Stimulated activated naive CD8-positive, alpha-beta T cell treated with anti-CD3 and anti-CD28 coated beads, Interleukin-15, amount 100 ng/mL, for 72 hours (primary cell): Measurements from ENCODE around the gene FUCA1.
"Not testable (repeated sequence)": the region's sequence is repeated elsewhere in the genome, so short reads cannot be mapped to it uniquely, and the experiment has no call there.

Experiments
- ATAC-seq: fragments of 150-1000 bp; cut with Tn5 transposase; 2 replicates; pipeline ENCODE4 v1.10.0; 2021; ENCODE audit warnings: mild to moderate bottlenecking, moderate library complexity
- DNase-seq, 2 donors: peaks; one replicate each; pipeline ENCODE4 v3.0.0; 2021 to 2022
- H3K27ac Mint-ChIP-seq, 2 donors: one replicate each; pipeline ENCODE4 v1.8.0; 2022; ENCODE audit warnings: mild to moderate bottlenecking in 2 of 2, mixed read lengths in 2 of 2, moderate library complexity in 2 of 2
- H3K27me3 Mint-ChIP-seq: one replicate; pipeline ENCODE4 v1.8.0; 2022; ENCODE audit warnings: mixed read lengths
- H3K4me1 Mint-ChIP-seq: one replicate; pipeline ENCODE4 v1.8.0; 2022; ENCODE audit warnings: mild to moderate bottlenecking, mixed read lengths
- H3K4me3 Mint-ChIP-seq, 2 donors: one replicate each; pipeline ENCODE4 v1.8.0; 2022; ENCODE audit warnings: mild to moderate bottlenecking in 2 of 2, mixed read lengths in 2 of 2, moderate library complexity in 1 of 2
- H3K9me3 Mint-ChIP-seq, 2 donors: one replicate each; pipeline ENCODE4 v1.8.0; 2022; ENCODE audit warnings: mixed read lengths in 2 of 2

The FUCA1 gene

GRCh38 chr1:23804183-23804835 is 63.8 kb downstream of the FUCA1 start:
- Mint-ChIP-seq H3K4me1 (peaks cover 32% of the 10 kb centered on the region), H3K27me3 (no peaks in the 10 kb centered on the region), H3K4me3 (no peak overlapping the region), H3K9me3 (no peaks in the 10 kb centered on the region), H3K27ac (no peak overlapping the region)
- DNase-seq (no peak), ATAC-seq (no peak)

- ATAC-seq, result no peak
- Mint-ChIP-seq H3K27me3 (no peaks in the 10 kb centered on the region), H3K4me1 (peaks cover 38% of the 10 kb centered on the region), H3K9me3 (no peaks in the 10 kb centered on the region), H3K4me3 (no peak overlapping the region), H3K27ac (no peak overlapping the region)
- DNase-seq, result no peak
These were observed 64.4 kb downstream of the FUCA1 start for GRCh38 chr1:23803674-23804073.

GRCh38 chr1:23802809-23803342 is 65.2 kb downstream of the FUCA1 start:
- H3K4me1 Mint-ChIP-seq, result peaks cover 42% of the 10 kb centered on the region
- H3K4me3 Mint-ChIP-seq, H3K27me3 Mint-ChIP-seq, ATAC-seq, H3K27ac Mint-ChIP-seq, DNase-seq, H3K9me3 Mint-ChIP-seq: not testable (repeated sequence)

GRCh38 chr1:23801876-23802275 is 66.2 kb downstream of the FUCA1 start:
- H3K27ac Mint-ChIP-seq, result no peak overlapping the region

GRCh38 chr1:23801338-23801748 is 66.7 kb downstream of the FUCA1 start:
- Mint-ChIP-seq H3K9me3 (no peaks in the 10 kb centered on the region), H3K27me3 (no peaks in the 10 kb centered on the region), H3K4me1 (peaks cover 42% of the 10 kb centered on the region), H3K4me3 (peak overlapping the region; percentile 93 to 98), H3K27ac (peak overlapping the region; percentile 68 to 87)
- ATAC-seq, result no peak
- no peak for DNase-seq

More at GRCh38 chr1:23801876-23802275, 66.2 kb downstream of the FUCA1 start:
- Mint-ChIP-seq H3K27me3 (no peaks in the 10 kb centered on the region), H3K4me1 (peaks cover 42% of the 10 kb centered on the region), H3K4me3 (peak overlapping the region; percentile 20 to 48), H3K9me3 (no peaks in the 10 kb centered on the region)
- DNase-seq (no peak), ATAC-seq (no peak)

- H3K27ac Mint-ChIP-seq, result peak within 1 kb of the TSS; percentile 70 to 87
- DNase-seq (peak; percentile 93 to 94), ATAC-seq (peak; percentile 90)
- no peaks in the 10 kb centered on the region for H3K27me3 Mint-ChIP-seq
- H3K9me3 Mint-ChIP-seq, result no peaks in the 10 kb centered on the region
- peak within 1 kb of the TSS; percentile 93 to 98 for H3K4me3 Mint-ChIP-seq
- H3K4me1 Mint-ChIP-seq, result peaks cover 42% of the 10 kb centered on the region
These were observed 67.4 kb downstream of the FUCA1 start, which contains the start of gene GALE for GRCh38 chr1:23800400-23801337. TSS of gene GALE (minus strand) at chr1:23800754. CDS start at chr1:23799007, 1,747 bp downstream.

- H3K4me1 Mint-ChIP-seq, result peaks cover 39% of the 10 kb centered on the region
- no peaks in the 10 kb centered on the region for H3K27me3 Mint-ChIP-seq
- DNase-seq (peak; percentile 28 to 52), ATAC-seq (peak; percentile 29)
- H3K27ac Mint-ChIP-seq, result peak overlapping the region; percentile 21 to 70
- H3K9me3 Mint-ChIP-seq, result no peaks in the 10 kb centered on the region
- peak overlapping the region; percentile 93 to 98 for H3K4me3 Mint-ChIP-seq
These were observed 68.3 kb downstream of the FUCA1 start for GRCh38 chr1:23799570-23800399.

- no peak for ATAC-seq
- Mint-ChIP-seq H3K27ac (no peak overlapping the region), H3K27me3 (no peaks in the 10 kb centered on the region), H3K9me3 (no peaks in the 10 kb centered on the region), H3K4me1 (peaks cover 45% of the 10 kb centered on the region), H3K4me3 (peak overlapping the region; percentile 93 to 98)
- DNase-seq, result no peak
These were observed 68.9 kb downstream of the FUCA1 start for GRCh38 chr1:23799255-23799569.

GRCh38 chr1:23798662-23799142 is 69.4 kb downstream of the FUCA1 start:
- DNase-seq (no peak), ATAC-seq (no peak)
- peak overlapping the region in 1 of 2 donors; percentile 93 for H3K4me3 Mint-ChIP-seq
- H3K27me3 Mint-ChIP-seq, result no peaks in the 10 kb centered on the region
- no peaks in the 10 kb centered on the region for H3K9me3 Mint-ChIP-seq
- no peak overlapping the region for H3K27ac Mint-ChIP-seq
- H3K4me1 Mint-ChIP-seq, result peaks cover 50% of the 10 kb centered on the region

GRCh38 chr1:23797478-23798448 is 70.3 kb downstream of the FUCA1 start:
- Mint-ChIP-seq H3K27ac (no peak overlapping the region), H3K9me3 (no peaks in the 10 kb centered on the region), H3K27me3 (no peaks in the 10 kb centered on the region), H3K4me3 (no peak overlapping the region), H3K4me1 (peaks cover 59% of the 10 kb centered on the region)
- DNase-seq (no peak), ATAC-seq (no peak)

GRCh38 chr1:23796466-23797271 is 71.4 kb downstream of the FUCA1 start:
- no peaks in the 10 kb centered on the region for H3K9me3 Mint-ChIP-seq

GRCh38 chr1:23795676-23796465 is 72.2 kb downstream of the FUCA1 start:
- Mint-ChIP-seq H3K27ac (peak overlapping the region in 1 of 2 donors; percentile 65), H3K4me1 (peaks cover 60% of the 10 kb centered on the region), H3K4me3 (no peak overlapping the region), H3K27me3 (no peaks in the 10 kb centered on the region), H3K9me3 (no peaks in the 10 kb centered on the region)
- ATAC-seq (no peak), DNase-seq (no peak)

More at GRCh38 chr1:23796466-23797271, 71.4 kb downstream of the FUCA1 start:
- Mint-ChIP-seq H3K4me1 (peaks cover 63% of the 10 kb centered on the region), H3K4me3 (no peak overlapping the region), H3K27ac (no peak overlapping the region), H3K27me3 (no peaks in the 10 kb centered on the region)
- DNase-seq, result no peak
- no peak for ATAC-seq
